ENCODE measurements around the gene DPH2.

- TF ChIP-seq MAX (CRISPR knock-in tag; IDR thresholded peaks at IDR 0.05) (no peak), E2F4 (CRISPR knock-in tag; IDR thresholded peaks at IDR 0.05; ENCODE audit: borderline replicate concordance, low read depth) (no peak), CTCF (IDR thresholded peaks at IDR 0.05) (no peak), ATF6 (CRISPR knock-in tag; IDR thresholded peaks at IDR 0.05) (no peak), MYBL2 (CRISPR knock-in tag; IDR thresholded peaks at IDR 0.05) (no peak)
Observed at GRCh38 chr1:43953361-43953760, 16.4 kb upstream of the DPH2 start.

All from WTC11 (cell line).